HuH-7.5 (cell line): ENCODE measurements around the gene CBFB.

Source experiments
- DNase-seq: peaks from one replicate; pipeline ENCODE4 v3.0.0; 2011; ENCODE audit warnings: low spot score

CBFB gene

GRCh38 chr16:67016681-67017420 is 12.1 kb upstream of the CBFB start:
- no peak for DNase-seq

GRCh38 chr16:67017421-67017750 is 11.6 kb upstream of the CBFB start:
- DNase-seq = no peak

- peak; percentile 87 for DNase-seq
Observed at GRCh38 chr16:67017810-67018488, 11.0 kb upstream of the CBFB start.

- DNase-seq = no peak
Observed at GRCh38 chr16:67019171-67019570, 9.8 kb upstream of the CBFB start.

GRCh38 chr16:67021321-67021720 is 7.6 kb upstream of the CBFB start:
- no peak for DNase-seq

- DNase-seq = no peak
Observed at GRCh38 chr16:67022531-67023214, 6.3 kb upstream of the CBFB start.

GRCh38 chr16:67023689-67024088 is 5.3 kb upstream of the CBFB start:
- DNase-seq = no peak

- DNase-seq = no peak
Observed at GRCh38 chr16:67024384-67025209, 4.4 kb upstream of the CBFB start.

GRCh38 chr16:67025210-67025550 is 3.8 kb upstream of the CBFB start:
- DNase-seq = no peak

GRCh38 chr16:67026570-67026969 is 2.4 kb upstream of the CBFB start:
- DNase-seq = no peak

GRCh38 chr16:67027046-67027445 is 1.9 kb upstream of the CBFB start:
- no peak for DNase-seq

- DNase-seq = no peak
Observed at GRCh38 chr16:67028167-67028695, 718 bp upstream of the CBFB start.

- peak; percentile 44 for DNase-seq
Observed at GRCh38 chr16:67029254-67030096, 526 bp downstream of the CBFB start.

GRCh38 chr16:67030221-67030962 is 1.4 kb downstream of the CBFB start:
- no peak for DNase-seq

GRCh38 chr16:67034487-67034886 is 5.5 kb downstream of the CBFB start:
- DNase-seq = no peak

- no peak for DNase-seq
Observed at GRCh38 chr16:67035364-67035763, 6.4 kb downstream of the CBFB start.

GRCh38 chr16:67036323-67036741 is 7.4 kb downstream of the CBFB start:
- DNase-seq = no peak

- DNase-seq = no peak
Observed at GRCh38 chr16:67039260-67040020, 10.5 kb downstream of the CBFB start.

- DNase-seq = no peak
Observed at GRCh38 chr16:67040166-67040565, 11.2 kb downstream of the CBFB start.

GRCh38 chr16:67040906-67041305 is 12.0 kb downstream of the CBFB start:
- no peak for DNase-seq
